ENCODE data around the gene PPARGC1A.

DNA sequence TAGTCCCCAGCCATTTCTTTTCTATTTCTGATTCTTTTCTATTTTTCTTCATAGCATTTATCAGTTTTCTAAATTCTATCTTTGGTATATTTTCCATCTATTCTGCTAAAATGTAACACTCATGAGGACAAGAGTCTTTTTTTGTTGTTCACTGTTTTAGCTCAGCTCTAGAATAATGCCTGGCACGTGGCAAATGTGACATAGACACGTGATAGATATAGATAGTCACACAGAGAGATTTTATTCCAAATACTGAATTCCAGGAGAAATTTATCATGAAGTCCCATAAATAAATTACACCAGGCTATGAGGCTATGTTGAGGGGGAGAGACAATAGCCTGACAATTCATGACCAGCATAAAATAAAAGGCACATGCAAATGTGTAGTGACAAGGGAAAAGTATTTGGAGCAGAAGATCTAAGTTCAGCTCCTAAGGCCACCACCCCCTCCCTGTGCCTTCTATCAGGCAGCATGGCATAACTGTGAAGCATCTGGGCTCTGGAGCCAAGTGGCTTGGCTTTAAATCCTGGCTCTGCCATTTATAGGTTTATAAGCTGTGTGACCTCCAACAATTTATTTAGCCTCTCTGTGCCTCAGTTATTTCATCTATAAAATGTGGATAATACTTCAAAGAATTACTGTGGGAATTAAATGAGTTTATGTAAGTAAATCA is 25.7 kb upstream of the PPARGC1A start:
- no peak for TF ChIP-seq CTCF (conservative IDR thresholded peaks at IDR 0.05)
- TF ChIP-seq ZFX (IDR thresholded peaks at IDR 0.05): no peak
